C4-2B (cell line): ENCODE results near the gene KRTAP27-1.

Source experiments
- ZFX ChIP-seq: fragments of 450-650 bp; IDR thresholded peaks from 2 replicates; pipeline ENCODE4 v1.6.1; 2017
- TF ChIP-seq, protein P1 (sequence below): fragments of 450-650 bp; conservative IDR thresholded peaks from 2 replicates; pipeline ENCODE4 v1.5.1; 2017; ENCODE audit warnings: mild to moderate bottlenecking

DNA sequence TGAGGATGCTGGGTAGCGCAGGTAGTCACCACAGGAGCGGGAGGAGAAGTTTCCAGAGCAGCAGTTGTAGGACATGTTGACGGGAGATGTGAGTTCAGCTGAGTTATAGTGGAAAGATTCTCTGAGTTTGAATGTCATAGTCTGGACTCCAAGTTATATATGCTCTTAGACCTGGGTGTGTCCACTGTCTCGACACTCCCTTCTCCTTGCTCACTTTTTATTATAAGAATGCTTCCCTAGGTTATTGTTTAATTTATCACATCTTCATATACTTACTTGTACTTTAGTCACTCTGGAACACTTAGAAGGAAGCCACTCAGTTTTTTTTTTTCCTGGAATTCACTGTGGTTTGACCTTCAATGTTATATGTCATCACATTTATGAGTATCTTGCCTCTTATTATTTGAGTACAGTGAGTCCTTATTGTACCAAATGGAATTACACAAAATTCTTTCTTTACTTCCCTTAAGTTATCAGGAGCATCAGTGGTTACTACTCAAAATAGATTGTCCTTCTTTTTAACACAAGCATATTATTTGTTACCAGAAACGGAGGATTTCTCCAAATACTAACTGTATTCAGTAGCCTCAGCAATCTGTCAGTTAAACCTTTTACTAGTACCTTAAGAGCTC is 34.8 kb upstream of the KRTAP27-1 start, which contains the start of gene KRTAP13-2:
- TF ChIP-seq, protein P1, sequence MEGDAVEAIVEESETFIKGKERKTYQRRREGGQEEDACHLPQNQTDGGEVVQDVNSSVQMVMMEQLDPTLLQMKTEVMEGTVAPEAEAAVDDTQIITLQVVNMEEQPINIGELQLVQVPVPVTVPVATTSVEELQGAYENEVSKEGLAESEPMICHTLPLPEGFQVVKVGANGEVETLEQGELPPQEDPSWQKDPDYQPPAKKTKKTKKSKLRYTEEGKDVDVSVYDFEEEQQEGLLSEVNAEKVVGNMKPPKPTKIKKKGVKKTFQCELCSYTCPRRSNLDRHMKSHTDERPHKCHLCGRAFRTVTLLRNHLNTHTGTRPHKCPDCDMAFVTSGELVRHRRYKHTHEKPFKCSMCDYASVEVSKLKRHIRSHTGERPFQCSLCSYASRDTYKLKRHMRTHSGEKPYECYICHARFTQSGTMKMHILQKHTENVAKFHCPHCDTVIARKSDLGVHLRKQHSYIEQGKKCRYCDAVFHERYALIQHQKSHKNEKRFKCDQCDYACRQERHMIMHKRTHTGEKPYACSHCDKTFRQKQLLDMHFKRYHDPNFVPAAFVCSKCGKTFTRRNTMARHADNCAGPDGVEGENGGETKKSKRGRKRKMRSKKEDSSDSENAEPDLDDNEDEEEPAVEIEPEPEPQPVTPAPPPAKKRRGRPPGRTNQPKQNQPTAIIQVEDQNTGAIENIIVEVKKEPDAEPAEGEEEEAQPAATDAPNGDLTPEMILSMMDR = no peak
- TF ChIP-seq ZFX = no peak
